Stimulated activated CD8-positive, alpha-beta memory T cell treated with anti-CD3 and anti-CD28 coated beads, Interleukin-7, amount 100 ng/mL, for 48 hours (primary cell): ENCODE results near the gene HSPB9.
A peak's percentile ranks its signal among the peaks of the same experiment; 100 is the strongest.

ENCODE experiments used
- DNase-seq, 2 donors: peaks; one replicate each; pipeline ENCODE4 v3.0.0-alpha.2; 2020; ENCODE audit warnings: low read depth in 1 of 2; ENCODE audit errors: extremely low read depth in 1 of 2

Gene HSPB9

DNA sequence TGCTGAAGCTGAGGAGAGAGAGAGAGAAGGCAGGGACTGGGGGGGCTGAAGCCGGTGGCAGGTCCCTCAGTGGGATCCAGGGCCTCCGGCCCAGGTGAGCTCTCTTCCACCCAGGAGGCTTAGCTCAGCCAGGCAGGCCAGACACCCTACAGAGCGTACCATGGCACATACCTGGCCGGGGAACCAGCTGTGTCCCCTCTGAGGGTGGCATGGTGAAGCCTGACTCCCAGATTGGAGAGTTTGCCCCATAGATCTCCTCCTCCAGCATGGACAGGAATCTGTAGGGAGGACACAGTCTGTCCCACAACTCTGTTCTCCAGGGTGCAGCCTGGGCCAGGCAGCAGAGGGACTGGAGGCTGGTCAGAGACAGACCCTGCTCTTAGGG, 4.5 kb upstream of the HSPB9 start:
- no peak for DNase-seq

DNA sequence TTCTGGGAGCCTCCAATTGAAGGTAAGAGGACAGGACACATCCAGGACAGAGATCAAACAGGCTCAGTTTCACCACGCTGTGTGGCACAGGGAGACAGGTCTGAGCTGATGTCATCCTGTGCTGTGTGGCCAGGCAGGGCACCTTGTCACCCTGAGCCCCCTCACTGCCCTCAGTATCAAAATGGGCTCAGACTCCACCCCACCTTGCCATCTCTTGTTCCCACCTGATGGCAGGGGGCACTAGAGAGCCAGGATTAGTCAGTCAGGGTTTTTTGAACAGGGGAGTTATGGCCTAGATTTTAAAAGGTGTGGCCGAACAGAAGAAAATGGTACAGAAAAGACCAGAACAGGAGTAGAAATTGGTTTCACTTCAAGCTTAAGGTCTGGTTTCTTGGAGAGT, 4.1 kb upstream of the HSPB9 start:
- DNase-seq, result no peak

GRCh38 chr17:42119301-42119700, 3.3 kb upstream of the HSPB9 start:
- DNase-seq, result no peak

DNA sequence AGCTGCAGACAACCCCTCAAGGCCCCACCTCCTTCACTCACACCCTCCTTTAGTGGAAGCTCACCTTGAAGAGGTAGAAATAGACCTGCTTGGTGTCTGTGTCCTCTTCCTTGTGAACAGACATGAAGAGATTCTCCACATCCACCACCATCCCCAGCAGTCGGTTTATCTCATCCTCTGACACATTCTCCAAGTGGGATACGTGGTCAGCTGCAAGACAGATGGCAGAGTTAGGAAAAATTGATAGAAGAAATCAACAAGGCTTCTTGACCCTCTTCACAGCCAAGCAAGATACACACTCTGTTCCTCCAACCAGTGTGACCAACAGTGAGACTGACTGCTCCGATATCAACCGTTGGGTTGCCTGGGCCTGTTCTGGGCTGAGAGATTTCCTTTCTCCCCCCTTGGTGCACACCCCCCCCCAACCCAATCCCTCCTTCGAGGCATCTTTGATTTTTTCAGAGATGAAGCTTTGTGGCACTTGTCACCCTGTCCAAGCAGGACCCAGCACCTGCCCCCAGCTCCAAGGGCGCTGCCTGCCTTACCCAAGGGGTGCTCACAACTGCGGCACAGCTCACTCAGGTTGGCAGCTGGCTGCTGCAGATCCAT, 2.3 kb upstream of the HSPB9 start:
- DNase-seq, result no peak

DNA sequence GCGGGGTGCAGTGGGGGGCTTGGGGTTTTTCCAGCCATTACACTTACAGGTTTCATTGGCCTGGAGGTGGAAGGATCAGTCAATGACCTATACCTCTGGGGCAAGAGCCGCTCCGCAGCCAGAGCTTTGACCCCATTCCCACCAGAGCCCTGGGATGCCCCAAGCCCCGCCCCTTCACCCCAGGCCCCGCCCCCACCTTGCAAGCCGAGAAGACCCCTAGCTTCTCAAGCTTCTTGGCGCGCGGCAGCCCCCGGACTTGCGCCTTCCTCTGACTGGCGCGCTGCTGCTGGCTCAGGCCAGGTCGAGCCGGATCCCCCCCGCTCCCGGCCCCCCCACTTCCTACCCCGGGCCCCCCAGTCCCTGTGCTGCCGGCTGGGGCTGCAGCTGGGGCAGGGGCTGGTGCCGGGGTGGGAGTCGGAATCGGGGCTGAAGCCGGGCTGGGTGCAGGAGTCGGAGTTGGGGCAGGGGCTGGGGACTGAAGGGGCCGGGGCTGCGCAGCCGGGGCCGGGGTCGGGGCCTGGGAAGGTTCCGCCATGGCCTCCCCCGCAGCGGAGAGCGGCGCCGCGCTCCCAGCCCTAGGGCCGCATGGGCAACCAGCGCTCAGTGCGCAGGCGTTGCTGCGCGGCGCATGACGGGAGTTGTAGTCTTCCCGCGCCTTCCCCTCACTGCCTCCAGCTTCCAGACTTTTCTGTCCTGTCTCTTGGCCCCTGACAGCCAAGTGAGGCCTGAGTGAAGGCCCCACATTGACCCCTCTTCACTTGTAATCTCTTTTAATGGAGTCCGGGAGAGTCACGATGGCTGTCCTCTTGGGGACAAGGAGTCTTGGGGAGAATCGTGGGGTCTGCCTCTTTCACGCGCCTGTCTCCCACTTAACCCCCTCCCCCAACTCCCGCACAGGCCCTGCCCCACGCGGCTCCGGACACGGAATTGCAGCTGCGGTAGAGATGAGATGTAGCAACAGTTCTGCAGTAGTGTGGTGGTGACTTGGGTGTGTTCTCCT, 1.5 kb upstream of the HSPB9 start, which contains the start of gene KAT2A:
Gene KAT2A, minus strand, starts transcription at position 598 of the 1,000 bp plus-strand sequence. Its CDS starts 63 bp downstream, at position 535.
- peak; percentile 53 to 56 for DNase-seq

DNA sequence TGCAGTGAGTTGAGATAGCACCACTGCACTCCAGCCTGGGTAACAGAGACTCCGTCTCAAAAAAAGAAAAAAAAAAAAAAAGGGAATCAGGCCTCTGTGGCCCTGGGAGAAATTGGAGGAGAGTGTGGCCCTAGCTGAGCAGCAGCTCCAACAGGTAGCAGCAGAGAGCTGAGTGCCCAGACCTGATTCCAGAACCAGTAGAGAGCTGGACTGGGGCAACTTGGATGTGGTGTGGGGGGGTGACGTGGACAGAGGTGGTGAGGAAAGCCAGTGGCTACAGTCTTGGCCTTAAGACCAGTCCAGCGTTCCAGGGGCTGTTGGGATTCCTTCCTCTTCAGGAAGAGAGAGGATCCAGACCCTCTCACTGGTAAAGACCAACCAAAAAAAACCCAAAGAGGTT, 1.7 kb downstream of the HSPB9 start:
- DNase-seq, result no peak

DNA sequence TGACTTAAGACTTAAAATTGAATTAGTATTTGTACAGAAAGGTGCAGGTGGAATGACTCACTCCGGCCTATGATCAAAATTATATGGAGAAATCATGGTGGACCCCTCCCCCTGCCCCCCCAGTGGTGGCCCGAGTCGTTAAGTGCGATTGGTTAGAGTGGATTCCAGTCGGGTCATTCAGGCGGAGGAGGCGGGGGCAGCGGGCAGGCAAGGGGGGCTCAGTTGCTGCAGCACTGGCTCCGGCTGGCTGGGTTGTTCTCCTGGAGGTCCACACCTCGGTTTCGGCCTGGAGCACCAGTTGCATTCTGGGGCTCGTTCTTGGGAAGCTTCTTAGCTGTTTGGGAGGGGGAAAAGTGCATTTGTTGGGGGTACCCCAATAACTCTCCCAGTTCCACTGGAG, 3.0 kb downstream of the HSPB9 start:
- DNase-seq, result no peak

DNA sequence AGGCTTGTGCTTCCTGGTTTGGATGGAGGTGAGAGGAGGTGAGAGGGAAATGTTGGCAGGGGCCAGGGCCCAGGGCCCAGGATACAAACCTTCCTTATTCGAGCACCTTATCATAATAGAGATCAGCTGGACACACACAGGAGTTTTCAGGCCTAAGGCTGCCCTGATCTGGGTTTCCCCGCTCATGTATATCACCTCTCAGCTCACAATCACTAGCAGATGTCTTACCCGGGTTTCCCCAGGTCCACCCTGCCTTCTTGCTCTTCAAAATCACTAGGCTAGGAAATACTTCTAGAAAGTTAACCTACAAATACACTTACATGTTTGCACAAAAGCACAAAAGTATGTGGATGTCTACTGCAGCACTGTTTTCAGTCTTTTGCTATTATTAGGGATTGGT, 4.2 kb downstream of the HSPB9 start:
- no peak for DNase-seq

GRCh38 chr17:42127414-42127813, 4.8 kb downstream of the HSPB9 start:
- no peak for DNase-seq

GRCh38 chr17:42129109-42129837, 6.7 kb downstream of the HSPB9 start:
- no peak for DNase-seq

- DNase-seq, result no peak
These were observed 7.8 kb downstream of the HSPB9 start for GRCh38 chr17:42130310-42130936.

DNA sequence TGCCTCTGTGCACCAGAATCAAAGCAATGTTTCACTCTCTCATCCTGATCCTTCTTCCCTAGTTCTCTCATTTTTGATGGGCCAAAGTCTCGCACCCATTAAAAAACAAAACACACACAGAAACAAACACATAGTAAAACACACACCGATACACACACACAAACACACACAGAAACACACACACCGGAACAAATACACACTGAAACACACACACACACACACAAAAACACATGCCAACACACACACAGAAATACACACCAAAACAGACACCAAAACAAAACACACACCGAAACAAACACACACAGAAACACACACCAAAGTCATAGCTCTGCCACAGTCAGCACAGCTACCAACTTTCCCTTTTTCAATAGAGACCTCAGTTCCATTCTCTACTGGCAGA, 8.6 kb downstream of the HSPB9 start:
- DNase-seq, result no peak

DNA sequence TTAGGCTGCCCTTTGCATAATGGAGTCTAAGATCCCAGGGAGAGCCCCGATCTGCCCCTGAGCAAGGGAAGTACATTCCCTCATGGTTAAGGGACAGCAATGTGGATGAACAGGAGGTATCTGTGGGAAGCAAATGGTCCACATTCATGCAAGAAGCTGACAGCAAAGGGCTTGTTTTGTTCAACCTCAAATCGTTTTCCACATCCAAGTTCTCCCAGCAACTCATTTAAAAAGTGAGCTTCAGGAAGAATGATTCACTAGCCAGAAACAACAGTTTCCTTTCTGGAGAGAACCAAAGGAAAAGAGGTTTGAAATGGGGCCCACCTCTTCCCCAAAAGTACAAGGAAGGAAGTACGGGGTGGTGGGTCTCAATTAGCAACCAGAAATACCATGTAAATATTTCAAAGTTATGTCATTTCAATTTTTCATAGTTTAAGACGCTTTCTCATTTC, 9.4 kb downstream of the HSPB9 start:
- DNase-seq, result no peak

GRCh38 chr17:42132941-42133340, 10.3 kb downstream of the HSPB9 start:
- peak in 1 of 2 donors; percentile 33 for DNase-seq

- DNase-seq, result peak in 1 of 2 donors; percentile 26
These were observed 10.9 kb downstream of the HSPB9 start for GRCh38 chr17:42133461-42134041.

DNA sequence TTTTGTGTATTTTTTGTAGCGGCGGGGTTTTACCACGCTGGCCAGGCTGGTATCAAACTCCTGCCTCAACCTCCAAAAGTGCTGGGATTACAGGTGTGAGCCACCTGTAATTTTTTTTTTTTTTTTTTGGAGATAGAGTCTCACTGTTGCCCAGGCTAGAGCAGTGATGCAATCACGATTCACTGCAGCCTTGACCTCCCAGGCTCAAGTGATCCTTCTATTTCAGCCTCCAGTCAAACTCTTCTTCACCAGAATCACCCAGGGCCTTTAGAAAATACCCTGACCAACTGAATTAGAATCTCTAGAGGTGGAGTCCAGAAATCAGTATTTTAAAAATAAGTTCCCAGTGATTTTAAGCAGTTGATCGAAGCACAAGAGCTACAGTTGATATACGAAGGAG, 12.5 kb downstream of the HSPB9 start:
- DNase-seq, result no peak

DNA sequence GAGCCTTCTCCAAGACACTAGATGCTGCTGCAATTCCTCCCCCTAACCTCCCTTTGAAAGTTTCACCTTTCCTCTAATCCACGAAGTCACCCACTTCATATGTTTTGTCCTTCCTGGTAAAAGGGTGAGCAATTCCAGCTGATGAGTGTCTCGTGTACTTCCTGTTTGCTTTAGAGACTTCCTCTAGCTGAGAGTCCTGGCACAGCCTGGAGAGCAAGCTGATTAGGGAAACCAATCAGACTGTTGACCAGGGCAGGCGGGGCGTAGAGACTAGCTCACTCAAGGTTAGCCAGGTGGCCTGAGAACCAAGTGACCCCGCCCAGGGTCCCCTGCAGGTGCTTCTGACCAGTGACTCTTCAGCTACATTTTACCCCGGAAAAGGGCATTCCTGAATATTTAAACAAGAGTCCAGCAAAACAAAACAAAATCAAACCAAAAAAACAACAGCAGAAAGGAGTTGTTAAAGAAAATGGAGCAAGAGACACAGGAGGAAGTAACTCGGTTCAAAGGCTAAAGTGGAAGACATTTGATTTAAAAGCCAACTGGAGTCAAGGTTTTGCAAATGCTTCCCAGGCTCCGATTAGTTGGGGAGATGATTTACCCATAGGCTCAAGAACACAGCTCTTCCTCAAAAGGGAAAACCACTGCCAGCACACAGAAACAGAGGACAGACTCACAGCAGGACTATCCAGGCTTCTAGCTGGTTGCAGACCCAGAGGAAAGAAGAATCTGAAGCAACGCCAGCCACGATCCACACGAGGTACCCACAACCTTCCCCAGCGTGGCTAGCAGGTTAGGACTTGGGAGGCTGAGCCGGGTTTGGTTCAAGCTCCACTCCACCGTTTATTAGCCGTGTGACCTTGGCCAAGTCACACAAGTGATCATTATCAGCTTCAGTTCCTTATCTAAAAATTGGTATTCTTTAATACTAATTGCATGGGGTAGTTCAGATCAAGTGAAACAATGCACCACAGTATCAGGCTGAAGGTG, 13.4 kb downstream of the HSPB9 start:
- no peak for DNase-seq

- DNase-seq, result no peak
These were observed 14.0 kb downstream of the HSPB9 start for GRCh38 chr17:42136654-42137051.

- no peak for DNase-seq
These were observed 16.3 kb downstream of the HSPB9 start for GRCh38 chr17:42138749-42139492.
